GM12878 (cell line): ENCODE results near the gene LARP4B.

Source experiments
- CHD2 ChIP-seq: IDR thresholded peaks from 2 replicates; pipeline ENCODE4 v1.6.1; 2011; ENCODE audit warnings: low read depth, low read length, improper control_type of control experiment, borderline replicate concordance
- CTCF ChIP-seq, 3 experiments: IDR thresholded peaks in 2 of 3; conservative IDR thresholded peaks in 1 of 3; 2 replicates each; pipeline ENCODE4 v1.5.1; 2011; ENCODE audit warnings: low read depth in 3 of 3, low read length in 3 of 3, mild to moderate bottlenecking in 3 of 3, control low read depth in 2 of 3, moderate library complexity in 2 of 3, inconsistent platforms in 1 of 3, mixed read lengths in 1 of 3; ENCODE audit not compliant: control insufficient read depth in 2 of 3, insufficient read depth in 1 of 3; ENCODE audit errors: extremely low read depth in 1 of 3

GRCh38 chr10:926075-926698, 5.3 kb downstream of the LARP4B start:
- TF ChIP-seq CTCF (IDR thresholded peaks at IDR 0.05 in 2 of 3, conservative IDR thresholded peaks at IDR 0.05 in 1 of 3; ENCODE audit: control insufficient read depth in 2 of 3, extremely low read depth in 1 of 3, insufficient read depth in 1 of 3, low read depth in 3 of 3, low read length in 3 of 3) = no peak
- TF ChIP-seq CHD2 = no peak
